H9 (cell line): ENCODE measurements around the gene SETD1A. TPM values are rescaled to one million over a fixed set of nuclear protein-coding genes. Genes with fewer than 3 reads are reported as not detected.

ENCODE experiments used
- DNase-seq: peaks from one replicate; pipeline ENCODE4 v3.0.0-alpha.2; 2017
- H2AFZ ChIP-seq: one replicate; pipeline ENCODE4 v1.6.1; 2013; ENCODE audit warnings: mild to moderate bottlenecking, low read length, control low read depth, moderate library complexity
- H2AK5ac ChIP-seq: 2 replicates; pipeline ENCODE4 v1.6.1; 2013; ENCODE audit warnings: low read length, control low read depth, mixed read lengths; ENCODE audit not compliant: insufficient read length
- H2BK120ac ChIP-seq: one replicate; pipeline ENCODE4 v1.6.1; 2013; ENCODE audit warnings: low read depth, mild to moderate bottlenecking, low read length, control low read depth, inconsistent platforms; ENCODE audit not compliant: poor library complexity, severe bottlenecking
- H2BK12ac ChIP-seq: 2 replicates; pipeline ENCODE4 v1.6.1; 2013; ENCODE audit warnings: low read length, control low read depth, mixed read lengths, low read depth; ENCODE audit not compliant: insufficient read length
- H2BK15ac ChIP-seq: 2 replicates; pipeline ENCODE4 v1.6.1; 2013; ENCODE audit warnings: low read depth, low read length, control low read depth
- H2BK20ac ChIP-seq: one replicate; pipeline ENCODE4 v1.6.1; 2013; ENCODE audit warnings: low read depth, mild to moderate bottlenecking, low read length, control low read depth, inconsistent platforms; ENCODE audit not compliant: poor library complexity, severe bottlenecking
- H2BK5ac ChIP-seq: 2 replicates; pipeline ENCODE4 v1.6.1; 2013; ENCODE audit warnings: low read length, control low read depth, mixed read lengths; ENCODE audit not compliant: insufficient read length
- H3K14ac ChIP-seq: 2 replicates; pipeline ENCODE4 v1.6.1; 2013; ENCODE audit warnings: low read length, control low read depth; ENCODE audit not compliant: insufficient read depth
- H3K18ac ChIP-seq: 2 replicates; pipeline ENCODE4 v1.6.1; 2013; ENCODE audit warnings: low read depth, mild to moderate bottlenecking, mixed read lengths, low read length, control low read depth; ENCODE audit not compliant: insufficient read length
- H3K23ac ChIP-seq: 2 replicates; pipeline ENCODE4 v1.6.1; 2013; ENCODE audit warnings: low read length, control low read depth, mixed read lengths, low read depth; ENCODE audit not compliant: insufficient read length
- H3K23me2 ChIP-seq: 2 replicates; pipeline ENCODE4 v1.6.1; 2013; ENCODE audit warnings: low read depth, mild to moderate bottlenecking, mixed read lengths, low read length, control low read depth; ENCODE audit not compliant: insufficient read length, poor library complexity, severe bottlenecking
- H3K27ac ChIP-seq: 2 replicates; pipeline ENCODE4 v1.5.1; 2013; ENCODE audit warnings: low read length, control low read depth, mixed read lengths, low read depth; ENCODE audit not compliant: insufficient read length
- H3K27me3 ChIP-seq: 2 replicates; pipeline ENCODE4 v1.6.1; 2013; ENCODE audit warnings: low read length, control low read depth, inconsistent platforms; ENCODE audit not compliant: insufficient read depth
- H3K4ac ChIP-seq: 2 replicates; pipeline ENCODE4 v1.6.1; 2013; ENCODE audit warnings: low read depth, mild to moderate bottlenecking, control low read depth, inconsistent platforms, low read length, moderate library complexity
- H3K4me1 ChIP-seq: 2 replicates; pipeline ENCODE4 v1.6.1; 2013; ENCODE audit warnings: low read length, control low read depth, inconsistent platforms; ENCODE audit not compliant: insufficient read depth
- H3K4me2 ChIP-seq: 2 replicates; pipeline ENCODE4 v1.6.1; 2013; ENCODE audit warnings: low read length, control low read depth, mixed read lengths; ENCODE audit not compliant: insufficient read length, insufficient read depth
- H3K56ac ChIP-seq: 2 replicates; pipeline ENCODE4 v1.6.1; 2013; ENCODE audit warnings: low read depth, mild to moderate bottlenecking, mixed read lengths, low read length, control low read depth; ENCODE audit not compliant: insufficient read length
- H3K79me1 ChIP-seq: 2 replicates; pipeline ENCODE4 v1.6.1; 2013; ENCODE audit warnings: low read depth, mild to moderate bottlenecking, moderate library complexity, low read length, control low read depth, inconsistent platforms; ENCODE audit not compliant: insufficient read depth, poor library complexity, severe bottlenecking
- H3K79me2 ChIP-seq: 2 replicates; pipeline ENCODE4 v1.6.1; 2013; ENCODE audit warnings: low read length, control low read depth, inconsistent platforms; ENCODE audit not compliant: insufficient read depth
- H3K9ac ChIP-seq: 2 replicates; pipeline ENCODE4 v1.6.1; 2013; ENCODE audit warnings: low read length, control low read depth, mixed read lengths; ENCODE audit not compliant: insufficient read length; ENCODE audit errors: extremely low read depth
- H3K9me3 ChIP-seq: one replicate; pipeline ENCODE4 v1.6.1; 2013; ENCODE audit warnings: low read depth, low read length, inconsistent platforms; ENCODE audit not compliant: control insufficient read depth
- H3T11ph ChIP-seq: one replicate; pipeline ENCODE4 v1.6.1; 2013; ENCODE audit warnings: mild to moderate bottlenecking, low read length, control low read depth, inconsistent platforms
- H4K20me1 ChIP-seq: one replicate; pipeline ENCODE4 v1.6.1; 2013; ENCODE audit not compliant: control insufficient read depth, insufficient read length, insufficient read depth
- H4K5ac ChIP-seq: 2 replicates; pipeline ENCODE4 v1.6.1; 2013; ENCODE audit warnings: low read depth, mild to moderate bottlenecking, mixed read lengths, low read length, control low read depth; ENCODE audit not compliant: insufficient read length
- H4K8ac ChIP-seq: replicated peaks from 2 replicates; pipeline ENCODE4 v1.6.1; 2013; ENCODE audit warnings: low read length, control low read depth, mixed read lengths, low read depth; ENCODE audit not compliant: insufficient read length
- H4K91ac ChIP-seq: 2 replicates; pipeline ENCODE4 v1.6.1; 2013; ENCODE audit warnings: low read depth, mild to moderate bottlenecking, moderate library complexity, mixed read lengths, low read length, control low read depth; ENCODE audit not compliant: insufficient read length
- H3K27ac Mint-ChIP-seq, 3 experiments: 2 replicates in 2 of 3; 3 replicates in 1 of 3; pipeline ENCODE4 v1.8.0; 2020 to 2021; ENCODE audit warnings: mixed read lengths in 3 of 3, mild to moderate bottlenecking in 1 of 3, moderate library complexity in 1 of 3
- H3K27me3 Mint-ChIP-seq: 2 replicates; pipeline ENCODE4 v1.8.0; 2021; ENCODE audit warnings: low read depth, mild to moderate bottlenecking, moderate library complexity, mixed read lengths
- H3K36me3 Mint-ChIP-seq, 3 experiments: 2 replicates in 2 of 3; 3 replicates in 1 of 3; pipeline ENCODE4 v1.8.0; 2020 to 2021; ENCODE audit warnings: low read depth in 3 of 3, mixed read lengths in 3 of 3; ENCODE audit not compliant: insufficient read depth in 1 of 3
- H3K4me1 Mint-ChIP-seq, 2 experiments: 2 replicates each; pipeline ENCODE4 v1.8.0; 2020; ENCODE audit warnings: mixed read lengths in 2 of 2
- H3K4me3 Mint-ChIP-seq, 2 experiments: 2 replicates in 1 of 2; 3 replicates in 1 of 2; pipeline ENCODE4 v1.8.0; 2020 to 2021; ENCODE audit warnings: mild to moderate bottlenecking in 2 of 2, mixed read lengths in 2 of 2, moderate library complexity in 1 of 2
- H3K9me3 Mint-ChIP-seq, 2 experiments: 2 replicates in 1 of 2; 3 replicates in 1 of 2; pipeline ENCODE4 v1.8.0; 2020; ENCODE audit warnings: mild to moderate bottlenecking in 2 of 2, mixed read lengths in 2 of 2, moderate library complexity in 1 of 2
- WGBS: extraction: QIAGEN DNeasy Blood & Tissue Kit; methylation state at CpG from one replicate; pipeline ENCODE4 v1.1.7; 2013; ENCODE audit warnings: missing lambda C conversion rate, low lambda C conversion rate, mixed read lengths; ENCODE audit not compliant: insufficient read length; ENCODE audit errors: extremely low coverage; 5-methylcytosine and 5-hydroxymethylcytosine counted together
- total RNA-seq: library from RNA; stranded (reverse); gene quantifications from 2 replicates; pipeline ENCODE4 v1.2.1, GENCODE V29; 2021
- TF ChIP-seq, protein P1 (sequence below): fragments of 200-600 bp; sonication (generic); conservative IDR thresholded peaks from 3 replicates; pipeline ENCODE4 v1.8.0; 2021; ENCODE audit warnings: antibody characterized with exemption, mild to moderate bottlenecking

SETD1A gene
- total RNA-seq, 1 experiment from 2014 or later = 36.9 TPM

DNA sequence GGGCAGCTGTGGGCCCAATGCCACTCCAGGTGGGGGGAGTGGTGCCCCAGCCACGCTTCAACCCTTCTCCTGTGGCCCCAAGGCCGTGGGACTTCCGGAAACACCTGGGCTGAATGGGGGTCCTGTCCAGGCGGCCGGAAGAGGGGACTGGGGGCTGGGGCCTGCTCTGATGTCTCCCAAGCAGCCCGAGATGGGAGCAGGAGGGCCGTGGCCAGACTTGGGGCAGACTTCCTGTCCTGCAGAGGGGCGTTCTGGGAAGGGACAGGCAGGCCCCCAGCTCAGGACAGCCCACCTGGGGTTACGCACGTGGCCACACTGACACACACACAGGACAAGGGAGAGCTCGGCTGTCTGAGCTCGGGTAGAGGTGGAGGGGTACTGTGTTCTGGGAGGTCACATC is 32.6 kb downstream of the SETD1A start:
- H3K4me1 Mint-ChIP-seq = peaks cover 5 to 10% of the 10 kb centered on the region in 2 experiments
- no peaks in the 10 kb centered on the region for H3K23me2 ChIP-seq
- no peak overlapping the region for H2BK20ac ChIP-seq
- H3K4me2 ChIP-seq = no peak overlapping the region
- H3K9me3 Mint-ChIP-seq = no peaks in the 10 kb centered on the region
- H2AFZ ChIP-seq = no peak overlapping the region
- H3K27ac ChIP-seq = no peak overlapping the region
- H4K5ac ChIP-seq = no peak overlapping the region
- H3K27me3 Mint-ChIP-seq = no peaks in the 10 kb centered on the region; the same call in 1 of the 2 replicates
- no peak overlapping the region for H3K23ac ChIP-seq
- H3K4ac ChIP-seq = no peak overlapping the region
- TF ChIP-seq, protein P1, sequence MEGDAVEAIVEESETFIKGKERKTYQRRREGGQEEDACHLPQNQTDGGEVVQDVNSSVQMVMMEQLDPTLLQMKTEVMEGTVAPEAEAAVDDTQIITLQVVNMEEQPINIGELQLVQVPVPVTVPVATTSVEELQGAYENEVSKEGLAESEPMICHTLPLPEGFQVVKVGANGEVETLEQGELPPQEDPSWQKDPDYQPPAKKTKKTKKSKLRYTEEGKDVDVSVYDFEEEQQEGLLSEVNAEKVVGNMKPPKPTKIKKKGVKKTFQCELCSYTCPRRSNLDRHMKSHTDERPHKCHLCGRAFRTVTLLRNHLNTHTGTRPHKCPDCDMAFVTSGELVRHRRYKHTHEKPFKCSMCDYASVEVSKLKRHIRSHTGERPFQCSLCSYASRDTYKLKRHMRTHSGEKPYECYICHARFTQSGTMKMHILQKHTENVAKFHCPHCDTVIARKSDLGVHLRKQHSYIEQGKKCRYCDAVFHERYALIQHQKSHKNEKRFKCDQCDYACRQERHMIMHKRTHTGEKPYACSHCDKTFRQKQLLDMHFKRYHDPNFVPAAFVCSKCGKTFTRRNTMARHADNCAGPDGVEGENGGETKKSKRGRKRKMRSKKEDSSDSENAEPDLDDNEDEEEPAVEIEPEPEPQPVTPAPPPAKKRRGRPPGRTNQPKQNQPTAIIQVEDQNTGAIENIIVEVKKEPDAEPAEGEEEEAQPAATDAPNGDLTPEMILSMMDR = no peak
- H3K4me3 Mint-ChIP-seq = no peak overlapping the region
- H4K91ac ChIP-seq = no peak overlapping the region
- peaks cover 2 to 9% (median 4%) of the 10 kb centered on the region in 3 experiments; a peak in 3 of 7 replicates for H3K36me3 Mint-ChIP-seq
- WGBS = no CpG with 5 or more reads among the region's 12 CpGs
- no peak overlapping the region for H3T11ph ChIP-seq
- H4K8ac ChIP-seq = no peak overlapping the region
- no peak for DNase-seq
- no peak overlapping the region for H3K9ac ChIP-seq
- no peak overlapping the region for H3K14ac ChIP-seq
- H3K56ac ChIP-seq = no peak overlapping the region
- H2BK5ac ChIP-seq = no peak overlapping the region
- no peak overlapping the region for H2BK120ac ChIP-seq
- H3K4me1 ChIP-seq = no peaks in the 10 kb centered on the region
- no peak overlapping the region for H3K27ac Mint-ChIP-seq
- H3K18ac ChIP-seq = no peak overlapping the region
- no peaks in the 10 kb centered on the region for H3K79me2 ChIP-seq
- H2BK12ac ChIP-seq = no peak overlapping the region
- H2AK5ac ChIP-seq = no peak overlapping the region
- no peak overlapping the region for H2BK15ac ChIP-seq
- no peaks in the 10 kb centered on the region for H4K20me1 ChIP-seq
- no peaks in the 10 kb centered on the region for H3K27me3 ChIP-seq
- H3K9me3 ChIP-seq = no peaks in the 10 kb centered on the region
- H3K79me1 ChIP-seq = no peaks in the 10 kb centered on the region
